ENCODE measurements around the gene ARRB1.
"Not testable (repeated sequence)": the region's sequence is repeated elsewhere in the genome, so short reads cannot be mapped to it uniquely, and the experiment has no call there.

Gene ARRB1

GRCh38 chr11:75342966-75343870 lies 8.2 kb downstream of the ARRB1 start:
- DNase-seq = no peak

- DNase-seq = no peak
These were observed 9.1 kb downstream of the ARRB1 start for GRCh38 chr11:75342231-75342918.

- no peak for DNase-seq
These were observed 9.8 kb downstream of the ARRB1 start for GRCh38 chr11:75341612-75342011.

- DNase-seq = no peak
These were observed 11.6 kb downstream of the ARRB1 start for GRCh38 chr11:75339685-75340409.

GRCh38 chr11:75338516-75339208 lies 12.8 kb downstream of the ARRB1 start:
- DNase-seq = no peak

GRCh38 chr11:75337195-75337654 lies 14.2 kb downstream of the ARRB1 start:
- DNase-seq = no peak

GRCh38 chr11:75334976-75335375 lies 16.5 kb downstream of the ARRB1 start:
- no peak for DNase-seq

GRCh38 chr11:75334402-75334891 lies 17.0 kb downstream of the ARRB1 start:
- DNase-seq = no peak

- DNase-seq = no peak
These were observed 17.7 kb downstream of the ARRB1 start for GRCh38 chr11:75333807-75334140.

GRCh38 chr11:75333022-75333806 lies 18.2 kb downstream of the ARRB1 start:
- DNase-seq = no peak

GRCh38 chr11:75331761-75332160 lies 19.7 kb downstream of the ARRB1 start:
- not testable (repeated sequence) for DNase-seq

GRCh38 chr11:75331304-75331703 lies 20.2 kb downstream of the ARRB1 start:
- DNase-seq = not testable (repeated sequence)

- not testable (repeated sequence) for DNase-seq
These were observed 20.6 kb downstream of the ARRB1 start for GRCh38 chr11:75330886-75331285.

GRCh38 chr11:75330291-75330690 lies 21.2 kb downstream of the ARRB1 start:
- no peak for DNase-seq

- no peak for DNase-seq
These were observed 22.8 kb downstream of the ARRB1 start for GRCh38 chr11:75328426-75329277.

- no peak for DNase-seq
These were observed 25.0 kb downstream of the ARRB1 start for GRCh38 chr11:75326439-75326810.

- DNase-seq = no peak
These were observed 25.6 kb downstream of the ARRB1 start for GRCh38 chr11:75325713-75326438.

- DNase-seq = no peak
These were observed 26.7 kb downstream of the ARRB1 start for GRCh38 chr11:75324740-75325139.

GRCh38 chr11:75324189-75324588 lies 27.3 kb downstream of the ARRB1 start:
- DNase-seq = no peak

GRCh38 chr11:75323609-75324008 lies 27.9 kb downstream of the ARRB1 start:
- DNase-seq = no peak

All from NCI-H1436 treated with DMSO at 0.1 percent for 48 hours (cell line).